HG03354 (cell line): ENCODE measurements around the gene DCDC1.
"Not testable (repeated sequence)": the region's sequence is repeated elsewhere in the genome, so short reads cannot be mapped to it uniquely, and the experiment has no call there.

ENCODE experiments used
- ATAC-seq: cut with Tn5 transposase; IDR thresholded peaks from one replicate; pipeline ENCODE4 v1.9.1; 2021; ENCODE audit warnings: mild to moderate bottlenecking; ENCODE audit not compliant: unreplicated experiment, poor library complexity, severe bottlenecking

DCDC1 gene

DNA sequence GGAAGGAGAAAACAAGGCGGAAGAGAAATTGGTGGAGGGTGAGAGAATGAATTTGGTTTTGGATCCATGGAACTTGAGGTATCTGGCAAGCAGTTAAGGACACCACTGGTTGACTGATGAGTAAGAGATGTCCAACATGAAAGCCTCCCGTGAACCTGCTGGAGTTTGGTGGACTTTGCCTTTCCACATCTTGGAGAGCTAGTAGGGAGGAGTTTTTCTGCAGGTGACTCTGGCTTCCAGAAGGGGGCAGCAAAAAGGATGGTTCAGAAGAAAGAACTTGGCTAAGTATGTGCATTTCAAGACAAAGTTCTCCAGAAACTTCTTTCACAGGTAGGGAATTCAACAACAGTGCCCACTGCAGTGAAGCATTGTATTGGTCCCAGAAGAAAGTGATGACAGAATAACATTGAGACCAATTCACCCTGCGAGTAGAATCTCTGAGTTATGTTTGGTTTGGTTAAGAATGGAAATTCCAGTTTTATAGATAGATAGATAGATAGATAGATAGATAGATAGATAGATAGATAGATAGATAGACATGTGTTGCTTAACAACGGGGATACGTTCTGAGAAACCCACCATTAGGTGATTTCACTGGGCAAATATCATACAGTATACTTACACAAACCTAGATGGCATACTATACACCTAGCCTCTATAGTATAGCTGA lies 28.5 kb downstream of the DCDC1 start:
- peak; percentile 57 for ATAC-seq

DNA sequence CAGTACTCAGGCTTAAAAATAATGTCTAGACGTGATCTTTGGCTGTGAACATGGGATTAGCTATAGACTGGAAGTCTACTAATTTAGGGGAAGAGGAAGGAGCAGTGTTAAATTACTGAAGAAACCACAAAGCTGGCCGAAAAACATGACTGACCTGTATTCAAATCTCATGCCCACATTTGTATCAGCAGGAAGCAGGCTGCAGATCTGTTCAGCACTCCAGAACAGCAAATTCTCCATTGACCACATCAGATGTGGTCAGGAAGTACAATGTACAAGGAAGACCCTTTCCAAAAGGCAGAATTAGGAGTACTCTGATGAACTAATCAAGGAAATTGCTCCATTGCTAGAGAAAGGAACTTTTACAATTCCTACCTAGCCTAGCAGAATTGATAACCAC lies 31.7 kb downstream of the DCDC1 start:
- no peak for ATAC-seq

DNA sequence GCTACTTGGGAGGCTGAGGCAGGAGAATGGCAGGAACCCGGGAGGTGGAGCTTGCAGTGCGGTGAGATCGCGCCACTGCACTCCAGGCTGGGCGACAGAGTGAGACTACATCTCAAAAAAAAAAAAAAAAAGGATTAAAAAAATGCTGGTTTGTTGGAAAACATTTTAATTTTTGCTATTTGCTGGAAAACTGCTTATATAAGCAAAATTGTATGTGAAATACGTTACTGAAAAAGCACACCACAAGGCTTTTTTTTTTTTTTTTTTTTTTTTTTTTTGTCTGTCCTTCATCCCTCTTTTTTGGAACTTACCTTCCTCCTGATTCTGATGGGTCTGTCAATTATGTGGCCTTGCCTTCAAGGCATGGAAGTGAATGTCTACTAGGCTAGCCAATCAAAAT lies 40.8 kb downstream of the DCDC1 start:
- no peak for ATAC-seq

DNA sequence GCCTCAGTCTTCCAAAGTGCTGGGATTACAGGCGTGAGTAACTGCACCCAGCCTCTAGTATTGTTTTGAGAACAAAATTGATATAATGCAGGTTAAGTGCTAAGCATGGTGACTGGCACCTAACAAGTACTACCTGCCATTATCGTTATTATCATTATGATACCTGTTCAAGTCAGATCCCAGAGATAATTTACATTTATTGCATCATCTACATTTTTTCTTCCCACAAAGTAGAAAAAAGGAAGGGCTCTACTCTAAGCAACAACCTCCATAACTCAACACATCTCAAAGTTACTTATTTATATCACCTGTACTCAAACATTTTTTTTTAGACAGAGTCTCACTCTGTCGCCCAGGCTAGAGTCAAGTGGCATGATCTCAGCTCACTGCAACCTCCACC lies 42.1 kb downstream of the DCDC1 start:
- ATAC-seq = no peak

DNA sequence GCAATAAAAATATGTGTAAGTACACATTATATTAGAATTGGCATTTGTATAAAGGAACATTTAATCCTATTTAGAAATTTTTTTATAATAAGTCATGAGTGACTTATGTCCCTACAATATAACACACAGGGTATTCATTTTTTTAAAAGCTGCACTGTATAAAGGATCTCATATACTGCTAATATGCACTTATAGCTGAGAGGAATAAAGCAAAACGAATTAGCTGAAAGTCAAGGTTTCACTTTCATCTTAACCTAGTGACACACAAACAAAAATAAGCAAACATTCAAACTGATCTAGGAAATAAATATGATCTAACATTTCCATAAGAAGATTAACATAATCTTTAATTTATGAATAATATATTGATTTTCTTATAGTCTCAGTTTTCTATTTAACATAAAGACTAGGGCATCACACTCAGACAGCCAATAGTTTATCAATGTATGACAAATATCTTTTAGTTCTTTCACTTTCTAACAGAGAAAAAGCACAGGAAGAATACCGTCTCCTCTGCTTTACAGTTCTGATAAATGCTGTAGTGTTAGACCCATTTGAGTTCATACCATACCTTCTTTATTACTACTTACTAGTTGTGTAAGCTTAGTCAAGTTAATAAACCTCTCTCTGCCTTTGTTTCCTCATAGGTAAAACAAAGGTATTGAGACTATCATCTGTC lies 42.9 kb downstream of the DCDC1 start:
- ATAC-seq = peak; percentile 71

DNA sequence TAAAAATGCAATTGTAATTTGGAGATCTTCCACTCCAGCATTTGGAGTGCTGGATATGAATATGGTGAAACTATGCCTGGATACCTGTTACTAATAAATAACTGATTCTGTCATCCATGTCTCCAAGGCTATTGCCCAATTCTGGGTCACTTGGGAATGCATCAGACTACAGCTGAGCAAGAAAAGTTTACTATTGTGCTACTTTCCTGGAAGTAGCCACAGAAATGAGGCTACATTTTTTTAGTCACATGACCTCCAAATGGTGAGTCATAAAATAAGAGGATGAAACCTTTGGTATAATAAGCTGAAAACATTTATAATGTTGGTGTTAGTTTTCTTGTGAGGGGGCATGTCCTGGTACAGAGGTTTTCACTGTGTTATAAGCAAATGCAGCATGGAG lies 44.4 kb downstream of the DCDC1 start:
- ATAC-seq = no peak

DNA sequence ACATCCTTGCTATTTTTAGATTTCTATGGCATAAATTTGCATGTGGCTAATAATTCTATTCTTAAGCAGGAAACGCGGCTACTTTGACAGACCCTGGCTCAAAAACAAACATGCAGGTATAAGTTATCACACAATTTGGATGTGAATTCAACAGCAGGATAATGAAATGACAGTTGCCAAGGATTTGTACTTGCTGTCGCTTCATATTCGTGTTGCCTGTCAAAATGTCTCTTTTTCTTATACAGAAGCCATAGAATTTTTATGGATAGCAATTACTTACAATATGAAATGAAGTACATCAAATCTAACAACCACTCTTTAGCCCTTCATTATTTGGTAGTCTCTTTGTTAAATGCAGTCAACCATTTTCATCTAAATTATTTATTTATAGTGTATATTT lies 46.4 kb downstream of the DCDC1 start:
- no peak for ATAC-seq

DNA sequence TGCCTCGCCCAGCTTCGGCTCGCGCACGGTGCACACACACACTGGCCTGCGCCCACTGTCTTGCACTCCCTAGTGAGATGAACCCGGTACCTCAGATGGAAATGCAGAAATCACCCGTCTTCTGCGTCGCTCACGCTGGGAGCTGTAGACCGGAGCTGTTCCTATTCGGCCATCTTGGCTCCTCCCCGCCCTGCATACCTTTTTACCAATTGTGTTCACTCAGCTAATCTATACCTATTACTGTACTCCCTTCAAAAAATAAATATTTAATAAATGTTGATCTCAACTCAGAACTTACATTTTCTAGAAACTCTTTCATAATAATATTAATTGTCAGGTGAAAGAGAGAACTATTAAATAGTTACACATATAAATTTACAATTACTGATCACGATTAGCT lies 48.0 kb downstream of the DCDC1 start:
- ATAC-seq = not testable (repeated sequence)

DNA sequence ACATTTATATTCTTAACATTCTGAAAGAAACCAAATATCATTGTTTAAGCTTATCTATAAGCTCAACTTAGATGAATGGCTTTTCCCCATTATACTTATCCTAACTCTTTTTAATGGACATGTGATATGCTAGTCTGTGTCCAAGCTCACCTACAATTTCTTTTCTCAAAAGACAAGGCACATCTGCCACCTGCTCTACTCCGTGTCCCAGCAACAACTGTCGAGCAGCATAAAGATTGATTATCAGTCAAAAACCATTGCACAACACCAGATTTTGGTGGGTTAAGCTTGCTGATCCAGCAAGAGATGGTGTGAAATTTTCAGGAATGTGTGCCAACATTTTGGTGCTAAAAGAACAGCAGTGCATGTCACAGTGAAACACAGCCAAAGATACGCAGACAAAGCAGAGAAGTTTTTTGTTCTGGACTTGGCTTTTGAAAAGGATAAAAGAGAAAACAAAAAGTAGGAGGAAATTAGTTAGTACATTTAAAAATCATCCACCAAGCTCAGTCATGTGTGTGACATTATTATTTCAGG lies 65.8 kb downstream of the DCDC1 start:
- ATAC-seq = no peak

DNA sequence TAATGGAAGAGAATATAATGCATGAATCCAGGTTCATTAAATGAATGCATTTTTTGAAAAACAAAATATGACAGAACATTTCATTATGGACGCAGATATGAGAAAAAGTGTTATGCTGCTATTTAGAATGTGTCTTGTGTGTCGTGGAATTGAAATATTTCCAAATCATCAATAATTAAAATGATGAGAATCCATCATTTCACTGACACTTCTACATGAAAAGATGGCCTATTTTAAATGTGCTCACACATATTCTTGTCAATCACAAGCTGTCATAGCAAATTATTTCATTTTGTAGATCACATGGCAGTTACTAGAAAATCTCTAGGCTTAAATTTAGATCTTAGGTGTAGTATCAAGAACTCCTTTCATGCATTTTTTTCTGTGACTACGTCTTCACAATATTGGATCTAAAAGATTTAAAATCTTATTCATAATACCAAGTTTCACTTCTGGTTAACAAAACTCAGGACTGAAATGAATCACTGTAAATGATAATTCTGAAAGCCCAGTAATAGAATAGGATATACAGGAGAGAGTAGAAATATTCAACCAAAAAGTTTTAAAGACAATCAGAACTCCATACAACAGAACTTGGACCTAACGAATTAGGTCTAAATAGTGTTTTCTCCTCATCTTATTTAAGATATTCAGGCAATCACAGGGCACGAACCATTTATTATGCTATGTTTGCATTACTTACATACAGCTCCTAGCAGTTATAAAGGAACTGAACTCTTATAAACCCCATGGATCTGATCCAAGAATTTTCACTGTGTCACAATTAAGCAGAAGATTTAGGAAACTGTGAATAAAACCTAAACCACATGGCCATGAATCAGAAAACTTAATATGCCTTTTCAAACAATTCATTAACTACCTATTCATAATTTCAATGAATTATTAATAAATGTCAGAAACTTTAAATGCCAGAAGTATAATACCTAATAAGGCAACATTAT lies 67.7 kb downstream of the DCDC1 start:
- ATAC-seq = no peak

DNA sequence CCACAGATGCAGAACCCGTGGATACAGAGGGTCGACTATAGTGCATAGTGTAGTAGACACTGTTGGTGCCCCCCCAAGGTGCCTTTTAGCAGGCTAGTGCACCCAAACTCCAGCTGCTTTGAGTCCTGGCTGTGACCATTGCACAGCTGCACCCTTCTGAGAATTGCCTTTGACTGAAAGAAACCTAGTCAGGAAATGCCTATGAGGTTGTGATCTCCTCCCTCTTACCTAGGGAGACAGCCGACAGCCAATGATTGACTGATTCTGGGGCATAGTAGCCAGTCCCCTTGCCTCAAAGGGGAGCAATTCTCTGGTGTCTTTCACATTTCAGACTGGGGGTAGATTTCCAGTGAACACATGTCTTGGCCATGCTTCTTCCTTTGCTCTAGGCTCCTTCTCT lies 74.2 kb downstream of the DCDC1 start:
- no peak for ATAC-seq

DNA sequence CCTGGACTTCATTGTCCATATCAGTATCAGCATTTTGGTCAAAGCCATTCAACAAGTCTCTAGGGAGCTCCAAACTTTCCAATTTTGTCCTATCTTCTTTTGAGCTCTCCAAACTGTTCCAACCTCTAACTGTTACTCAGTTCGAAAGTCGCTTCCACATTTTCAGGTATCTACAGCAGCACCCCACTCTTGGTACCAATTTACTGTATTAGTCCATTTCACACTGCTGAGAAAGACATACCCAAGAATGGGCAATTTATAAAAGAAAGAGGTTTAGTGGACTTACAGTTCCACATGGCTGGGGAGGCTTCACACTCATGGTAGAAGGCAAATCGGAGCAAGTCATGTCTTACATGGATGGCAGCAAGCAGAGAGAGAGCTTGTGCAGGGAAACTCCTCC lies 96.0 kb downstream of the DCDC1 start:
- not testable (repeated sequence) for ATAC-seq

DNA sequence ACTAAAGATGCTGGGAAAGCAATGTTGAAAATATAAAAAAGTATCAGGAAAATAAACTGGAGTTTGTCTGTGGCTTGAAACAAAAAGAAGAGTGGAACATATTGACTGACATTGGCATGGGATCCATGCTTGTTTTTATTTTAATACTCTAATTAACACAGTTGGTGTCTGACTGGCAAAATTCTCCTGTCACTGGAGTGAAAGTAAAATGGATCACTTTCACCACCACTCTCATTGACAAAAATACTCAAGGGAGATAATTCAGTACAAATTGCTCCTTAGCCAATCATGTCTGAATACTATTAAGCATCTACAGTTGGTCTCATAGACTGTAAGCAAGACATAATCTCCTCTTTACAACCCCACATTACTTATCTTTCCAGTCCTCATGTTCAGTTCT lies 101.8 kb downstream of the DCDC1 start:
- ATAC-seq = no peak

DNA sequence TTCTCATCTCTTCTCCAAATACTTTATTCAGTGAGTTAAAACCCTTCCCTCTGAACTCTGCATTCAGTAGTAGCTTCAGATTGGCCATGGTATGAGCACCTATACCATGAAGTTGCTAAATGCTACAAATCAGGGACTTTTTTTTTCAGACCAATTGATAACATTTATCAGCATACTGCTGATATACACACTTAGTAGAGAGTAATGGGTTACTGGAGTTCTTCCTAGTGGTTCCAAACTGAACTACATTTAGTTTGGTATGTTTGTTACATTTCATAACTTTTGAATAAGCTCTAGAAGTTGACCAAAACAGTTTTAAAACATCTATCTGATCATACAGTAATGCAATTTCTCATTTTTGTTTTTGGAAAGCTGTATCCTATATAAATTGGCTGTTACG lies 104.7 kb downstream of the DCDC1 start:
- no peak for ATAC-seq

DNA sequence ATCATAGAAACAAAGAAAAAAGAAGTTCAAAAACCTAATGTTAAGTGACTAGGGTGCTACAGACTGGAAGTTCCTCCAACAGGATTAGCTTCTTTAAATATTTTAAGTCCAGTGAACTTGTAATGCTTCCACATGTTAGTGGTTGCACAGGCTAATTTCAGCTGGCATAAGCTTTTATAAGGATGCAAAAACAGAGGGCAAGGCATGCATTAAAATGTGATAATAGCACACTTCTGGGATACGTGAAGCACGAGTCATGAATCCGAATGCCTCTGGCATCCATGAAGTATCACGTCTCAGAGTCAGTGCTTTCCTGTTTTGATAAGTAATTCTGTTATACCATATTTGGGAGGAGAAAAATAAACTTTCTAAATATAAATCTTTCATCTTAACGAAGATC lies 106.8 kb downstream of the DCDC1 start:
- ATAC-seq = no peak

DNA sequence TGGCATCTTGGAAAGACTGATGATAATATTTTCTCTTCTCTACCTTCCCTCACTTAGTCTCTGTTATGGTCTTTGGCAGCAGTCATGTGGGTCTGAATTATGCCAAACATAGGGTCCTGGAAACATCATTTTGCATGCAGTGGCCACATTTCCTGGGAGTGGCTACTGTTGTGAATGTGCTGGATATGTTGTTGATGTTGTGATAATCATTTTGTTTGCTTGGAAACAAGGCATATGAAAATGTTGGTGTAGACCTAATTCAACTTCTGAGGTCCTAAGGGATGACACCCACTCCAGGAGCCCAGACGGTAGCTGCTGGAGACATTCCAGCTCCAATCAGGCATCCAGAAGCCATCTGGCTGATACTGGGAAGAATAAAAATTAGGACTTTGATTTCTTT lies 109.7 kb downstream of the DCDC1 start:
- no peak for ATAC-seq

DNA sequence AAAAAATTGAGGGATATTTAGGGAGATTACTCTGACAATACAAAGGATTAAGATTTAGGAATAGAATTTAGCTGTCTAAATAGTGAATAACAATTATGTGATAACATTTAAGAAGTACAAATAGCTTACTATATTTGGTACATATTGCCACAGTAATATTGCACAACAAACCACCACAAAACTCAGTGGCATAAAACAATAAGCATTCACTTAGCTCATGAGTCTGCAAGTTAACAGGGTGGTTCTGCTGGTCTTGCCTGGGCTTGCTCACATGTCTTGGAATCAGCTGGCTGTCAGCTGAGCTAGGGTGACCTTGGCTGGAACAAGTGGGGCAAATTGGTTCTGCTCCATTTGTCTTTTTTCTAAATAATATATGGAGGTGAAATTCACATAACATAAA lies 115.1 kb downstream of the DCDC1 start:
- ATAC-seq = no peak

DNA sequence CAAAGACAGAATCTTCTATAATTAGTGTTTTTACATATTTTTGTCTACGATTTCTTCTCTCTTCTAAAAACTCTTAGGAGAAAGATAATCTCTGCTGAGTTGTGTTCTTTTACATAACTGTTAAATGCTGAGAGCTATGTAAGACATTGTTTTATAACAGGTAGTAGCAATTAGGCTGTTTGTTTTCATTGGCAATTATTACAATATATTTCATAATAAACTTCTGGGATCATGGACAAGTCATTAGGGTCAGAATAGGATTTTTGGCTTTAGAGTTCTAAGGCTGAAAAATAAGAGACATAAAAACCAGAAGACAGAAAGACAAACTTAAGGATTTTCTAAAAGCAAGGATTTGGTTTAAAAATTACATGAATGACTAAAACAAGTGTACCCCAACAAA lies 120.8 kb downstream of the DCDC1 start:
- no peak for ATAC-seq

DNA sequence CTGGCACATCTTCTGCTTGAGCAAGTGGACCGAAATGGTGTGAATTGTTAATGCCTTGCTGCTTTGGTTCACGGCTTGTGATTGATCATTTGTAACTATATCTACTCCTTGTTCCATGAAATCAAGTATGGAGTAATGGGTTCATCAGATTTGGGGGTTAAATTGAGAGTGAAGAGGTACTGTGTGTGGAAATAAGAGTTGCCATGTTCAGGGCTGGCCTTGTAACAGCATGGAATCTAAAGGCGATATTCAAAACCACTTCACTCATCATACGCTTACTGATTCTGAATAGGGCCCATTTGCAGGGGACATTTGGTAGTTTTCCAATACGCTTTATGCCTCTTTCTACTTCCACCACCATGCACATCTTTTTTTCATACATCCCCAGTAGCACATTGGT lies 122.2 kb downstream of the DCDC1 start:
- no peak for ATAC-seq

DNA sequence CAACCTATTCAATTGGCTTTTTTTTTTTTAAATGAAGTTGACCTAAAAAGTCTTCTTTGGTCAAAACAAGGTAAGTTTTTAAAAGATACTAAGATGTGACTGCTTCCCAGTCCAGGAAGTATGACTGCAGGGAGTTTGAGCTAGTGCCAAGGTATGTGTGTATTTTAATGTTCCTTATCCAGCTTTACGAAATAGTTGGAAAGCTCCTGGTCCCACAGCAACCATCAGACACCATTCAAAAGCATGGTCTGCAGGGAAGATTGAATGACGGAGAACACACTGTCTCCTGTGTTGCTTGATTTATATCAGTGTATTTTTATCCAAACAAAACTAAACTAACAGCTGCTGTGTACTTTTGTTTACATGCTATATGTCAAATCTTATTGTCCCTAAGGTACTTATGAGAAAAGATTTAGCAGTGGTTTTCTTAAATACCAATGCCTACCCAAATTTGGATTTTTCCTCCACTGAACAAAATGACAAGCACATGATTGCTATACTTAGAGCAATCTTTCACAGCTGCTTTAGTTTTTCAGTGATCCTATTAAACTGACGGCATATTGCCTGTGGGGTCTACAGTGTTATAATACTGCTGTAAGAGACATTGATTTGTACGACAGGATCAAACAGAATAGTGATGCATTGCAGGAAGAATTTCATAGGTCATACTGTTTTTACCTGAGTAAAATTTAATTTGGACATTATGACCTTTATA lies 122.9 kb downstream of the DCDC1 start:
- ATAC-seq = no peak
